HepG2 (cell line): ENCODE results near the gene CD9. TPM values are rescaled to one million over a fixed set of nuclear protein-coding genes. Genes with fewer than 3 reads are reported as not detected.
A peak's percentile ranks its signal among the peaks of the same experiment; 100 is the strongest.

Experiments
- ARNT ChIP-seq: fragments of 450-650 bp; IDR thresholded peaks from 2 replicates; pipeline ENCODE4 v1.6.1; 2017
- DMAP1 ChIP-seq: IDR thresholded peaks from 2 replicates; pipeline ENCODE4 v1.6.1; 2016
- FOXK1 ChIP-seq: sonication (generic); formaldehyde crosslinking; IDR thresholded peaks from 2 replicates; pipeline ENCODE4 v1.4.0; 2020; ENCODE audit warnings: low read depth, missing genetic modification reagents, borderline replicate concordance
- GTF2F1 ChIP-seq: fragments of 150-350 bp; IDR thresholded peaks from 2 replicates; pipeline ENCODE4 v1.6.1; 2014; ENCODE audit warnings: low read length
- HNF4G ChIP-seq, 2 experiments: sonication (generic) in 1 of 2; formaldehyde crosslinking in 1 of 2; IDR thresholded peaks; 2 replicates each; pipeline versions ENCODE4 v1.4.0 to v1.6.1; 2011 to 2020; ENCODE audit warnings: borderline replicate concordance in 2 of 2, low read depth in 2 of 2, mild to moderate bottlenecking in 2 of 2, low read length in 1 of 2, missing genetic modification reagents in 1 of 2, moderate library complexity in 1 of 2
- JUN ChIP-seq: sonication (generic); formaldehyde crosslinking; IDR thresholded peaks from 2 replicates; pipeline ENCODE4 v1.4.0; 2020; ENCODE audit warnings: mild to moderate bottlenecking, missing genetic modification reagents
- KLF16 ChIP-seq, 2 experiments: sonication (generic) in 1 of 2; formaldehyde crosslinking in 1 of 2; IDR thresholded peaks; 2 replicates each; pipeline versions ENCODE4 v1.6.1 to v1.8.0; 2016 to 2023; ENCODE audit warnings: missing genetic modification reagents in 2 of 2, missing compliant biosample characterization in 1 of 2
- MAFK ChIP-seq, 2 experiments: IDR thresholded peaks in 1 of 2; conservative IDR thresholded peaks in 1 of 2; 2 replicates each; pipeline ENCODE4 v1.6.1; 2011; ENCODE audit warnings: improper control_type of control experiment in 2 of 2, low read length in 2 of 2
- MATR3 ChIP-seq: sonication (generic); formaldehyde crosslinking; IDR thresholded peaks from 2 replicates; pipeline ENCODE4 v1.4.0; 2020; ENCODE audit warnings: missing genetic modification reagents
- MED8 ChIP-seq: sonication (generic); formaldehyde crosslinking; IDR thresholded peaks from 2 replicates; pipeline ENCODE4 v1.8.1; 2023; ENCODE audit warnings: mild to moderate bottlenecking, missing genetic modification reagents; ENCODE audit not compliant: insufficient replicate concordance
- RBM22 ChIP-seq: fragments of 200-400 bp; formaldehyde crosslinking; optimal IDR thresholded peaks from 2 replicates; pipeline ENCODE3; 2017; ENCODE audit warnings: mild to moderate bottlenecking, low read length, moderate library complexity
- RXRA ChIP-seq: sonication (generic); formaldehyde crosslinking; IDR thresholded peaks from 2 replicates; pipeline ENCODE4 v1.5.1; 2020; ENCODE audit warnings: missing genetic modification reagents
- UBTF ChIP-seq: sonication (generic); formaldehyde crosslinking; IDR thresholded peaks from 2 replicates; pipeline ENCODE4 v1.4.0; 2020; ENCODE audit warnings: mild to moderate bottlenecking, missing genetic modification reagents
- ZFAT ChIP-seq: sonication (generic); formaldehyde crosslinking; conservative IDR thresholded peaks from 2 replicates; pipeline ENCODE4 v1.8.1; 2023; ENCODE audit warnings: missing genetic modification reagents, inconsistent platforms
- ZFP82 ChIP-seq: sonication (generic); formaldehyde crosslinking; IDR thresholded peaks from 2 replicates; pipeline ENCODE4 v1.5.1; 2020; ENCODE audit warnings: mild to moderate bottlenecking, missing genetic modification reagents, borderline replicate concordance
- ZNF160 ChIP-seq: sonication (generic); formaldehyde crosslinking; IDR thresholded peaks from 2 replicates; pipeline ENCODE4 v1.8.0; 2022; ENCODE audit warnings: mild to moderate bottlenecking, inconsistent platforms, missing genetic modification reagents
- ZNF232 ChIP-seq: sonication (generic); formaldehyde crosslinking; IDR thresholded peaks from 2 replicates; pipeline ENCODE4 v1.4.0; 2020; ENCODE audit warnings: missing genetic modification reagents, borderline replicate concordance
- ZNF263 ChIP-seq: sonication (generic); formaldehyde crosslinking; IDR thresholded peaks from 2 replicates; pipeline ENCODE4 v1.4.0; 2020; ENCODE audit warnings: missing genetic modification reagents
- ZNF331 ChIP-seq: sonication (generic); formaldehyde crosslinking; IDR thresholded peaks from 2 replicates; pipeline ENCODE4 v1.4.0; 2020; ENCODE audit warnings: missing genetic modification reagents
- ZNF337 ChIP-seq: sonication (generic); formaldehyde crosslinking; IDR thresholded peaks from 2 replicates; pipeline ENCODE4 v1.5.1; 2020; ENCODE audit warnings: missing genetic modification reagents, low read depth, mild to moderate bottlenecking, borderline replicate concordance
- ZNF530 ChIP-seq: sonication (generic); formaldehyde crosslinking; IDR thresholded peaks from 2 replicates; pipeline ENCODE4 v1.5.0; 2020; ENCODE audit warnings: low read depth, mild to moderate bottlenecking, missing genetic modification reagents
- polyA plus RNA-seq, 8 experiments: library from polyadenylated mRNA; depleted of rRNA in 3 of 8; stranded (reverse) in 7 of 8; unstranded in 1 of 8; fragments of >200 nt; fragmentation: Illumina TruSeq in 4 of 8; extraction: Trizol in 4 of 8; gene quantifications; 2 replicates each; pipeline versions ENCODE4 v1.2.1 to v1.2.3, GENCODE V29; 2011 to 2016; ENCODE audit warnings: low read depth in 4 of 8, missing spikeins in 1 of 8, mixed read lengths in 1 of 8; ENCODE audit not compliant: insufficient read depth in 1 of 8
- total RNA-seq, 5 experiments: library from RNA; depleted of rRNA; stranded (reverse); fragments of >200 nt; fragmentation: Illumina TruSeq; extraction: Trizol; gene quantifications; 2 replicates each; pipeline ENCODE4 v1.2.3, GENCODE V29; 2016; ENCODE audit warnings: low read depth in 1 of 5
- TF ChIP-seq, protein P1 (sequence below): sonication (generic); formaldehyde crosslinking; IDR thresholded peaks from 2 replicates; pipeline ENCODE4 v1.4.0; 2020; ENCODE audit warnings: missing genetic modification reagents; ENCODE audit errors: not compliant biosample characterization
- TF ChIP-seq, protein P2 (sequence below): sonication (generic); formaldehyde crosslinking; IDR thresholded peaks from 2 replicates; pipeline ENCODE4 v1.4.0; 2020; ENCODE audit warnings: mild to moderate bottlenecking, missing genetic modification reagents
- TF ChIP-seq, protein P3 (sequence below): sonication (generic); formaldehyde crosslinking; IDR thresholded peaks from 2 replicates; pipeline ENCODE4 v1.4.0; 2020; ENCODE audit warnings: missing genetic modification reagents

CD9 gene
- total and polyA plus RNA-seq, 2 of the 13 experiments (the other 11 are each of a cell fraction or from before 2014, with no cell fraction given): 5.8 to 38.3 TPM

DNA sequence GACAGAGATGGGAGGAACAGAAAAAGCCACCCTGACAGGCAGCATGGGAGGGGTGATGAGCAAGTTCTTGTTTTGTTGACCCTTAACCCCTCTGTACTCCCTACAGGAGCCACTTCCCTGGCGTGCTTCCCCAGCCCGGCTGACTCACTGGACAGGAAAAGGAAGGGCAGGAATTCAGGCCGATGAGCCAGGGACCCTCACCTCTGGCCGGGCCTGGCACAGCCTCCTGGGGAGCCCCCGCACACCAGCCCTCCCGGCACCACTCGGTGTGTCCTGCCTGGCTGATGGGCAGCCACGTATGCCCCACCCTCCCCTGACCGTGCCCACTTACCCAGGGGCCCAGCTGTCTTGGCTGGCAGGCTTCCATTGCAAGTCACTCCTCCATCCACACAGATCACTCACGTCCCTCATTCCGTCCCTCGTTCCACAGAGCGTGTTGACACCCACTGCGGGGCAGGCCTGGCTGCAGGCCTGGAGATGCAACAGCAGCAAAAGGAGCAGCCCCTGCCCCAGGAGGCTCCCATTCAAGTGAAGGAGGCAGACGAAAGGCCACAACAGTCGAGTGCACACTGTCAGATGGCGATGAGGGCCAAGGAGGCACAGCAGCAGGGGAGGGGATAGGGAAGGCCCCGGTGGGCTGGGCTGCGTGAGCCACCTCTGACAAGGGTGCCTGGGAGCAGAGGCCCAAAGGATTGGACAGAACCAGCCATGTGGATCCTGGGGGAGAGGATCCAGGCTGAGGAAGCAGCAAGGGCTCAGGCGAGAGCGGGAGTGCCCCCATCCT, 19.7 kb upstream of the CD9 start (continued):
- no peak for TF ChIP-seq ZFP82
- TF ChIP-seq UBTF (CRISPR knock-in tag): peak; percentile 68
- TF ChIP-seq ZFAT: no peak
- TF ChIP-seq RBM22: no peak
- TF ChIP-seq GTF2F1: no peak
- TF ChIP-seq, protein P1, sequence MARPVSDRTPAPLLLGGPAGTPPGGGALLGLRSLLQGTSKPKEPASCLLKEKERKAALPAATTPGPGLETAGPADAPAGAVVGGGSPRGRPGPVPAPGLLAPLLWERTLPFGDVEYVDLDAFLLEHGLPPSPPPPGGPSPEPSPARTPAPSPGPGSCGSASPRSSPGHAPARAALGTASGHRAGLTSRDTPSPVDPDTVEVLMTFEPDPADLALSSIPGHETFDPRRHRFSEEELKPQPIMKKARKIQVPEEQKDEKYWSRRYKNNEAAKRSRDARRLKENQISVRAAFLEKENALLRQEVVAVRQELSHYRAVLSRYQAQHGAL: no peak
- no peak for TF ChIP-seq ZNF530
- TF ChIP-seq MATR3 (CRISPR knock-in tag): 0 out of 2 replicates have a peak, but pooled peaks have one; percentile 50
- no peak for TF ChIP-seq MED8 (CRISPR knock-in tag)
- TF ChIP-seq ZNF160 (CRISPR knock-in tag): 0 out of 2 replicates have a peak, but pooled peaks have one; percentile 29
- TF ChIP-seq DMAP1 (CRISPR knock-in tag): 0 out of 2 replicates have a peak, but pooled peaks have one; percentile 33
- no peak for TF ChIP-seq RXRA (CRISPR knock-in tag)
- no peak for TF ChIP-seq JUN (CRISPR knock-in tag)
- TF ChIP-seq ZNF232 (CRISPR knock-in tag): 0 out of 2 replicates have a peak, but pooled peaks have one; percentile 14
- 0 out of 2 replicates have a peak, but pooled peaks have one; percentile 21 for TF ChIP-seq ZNF331 (CRISPR knock-in tag)
- TF ChIP-seq, protein P2, sequence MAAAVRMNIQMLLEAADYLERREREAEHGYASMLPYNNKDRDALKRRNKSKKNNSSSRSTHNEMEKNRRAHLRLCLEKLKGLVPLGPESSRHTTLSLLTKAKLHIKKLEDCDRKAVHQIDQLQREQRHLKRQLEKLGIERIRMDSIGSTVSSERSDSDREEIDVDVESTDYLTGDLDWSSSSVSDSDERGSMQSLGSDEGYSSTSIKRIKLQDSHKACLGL: 0 out of 2 replicates have a peak, but pooled peaks have one; percentile 38
- no peak for TF ChIP-seq KLF16 (CRISPR knock-in tag; IDR thresholded peaks at IDR 0.05)
- peak; percentile 22; the same call in 1 of the 2 replicates for TF ChIP-seq FOXK1 (CRISPR knock-in tag)
- TF ChIP-seq HNF4G (IDR thresholded peaks at IDR 0.05; ENCODE audit: borderline replicate concordance, low read depth, low read length): no peak
- TF ChIP-seq HNF4G (CRISPR knock-in tag; IDR thresholded peaks at IDR 0.05; ENCODE audit: borderline replicate concordance, low read depth): peak; percentile 34; the same call in 1 of the 2 replicates
- TF ChIP-seq, protein P3, sequence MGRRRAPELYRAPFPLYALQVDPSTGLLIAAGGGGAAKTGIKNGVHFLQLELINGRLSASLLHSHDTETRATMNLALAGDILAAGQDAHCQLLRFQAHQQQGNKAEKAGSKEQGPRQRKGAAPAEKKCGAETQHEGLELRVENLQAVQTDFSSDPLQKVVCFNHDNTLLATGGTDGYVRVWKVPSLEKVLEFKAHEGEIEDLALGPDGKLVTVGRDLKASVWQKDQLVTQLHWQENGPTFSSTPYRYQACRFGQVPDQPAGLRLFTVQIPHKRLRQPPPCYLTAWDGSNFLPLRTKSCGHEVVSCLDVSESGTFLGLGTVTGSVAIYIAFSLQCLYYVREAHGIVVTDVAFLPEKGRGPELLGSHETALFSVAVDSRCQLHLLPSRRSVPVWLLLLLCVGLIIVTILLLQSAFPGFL: no peak
- TF ChIP-seq ZNF263: peak; percentile 35; the same call in 1 of the 2 replicates
- no peak for TF ChIP-seq ARNT
- no peak for TF ChIP-seq MAFK (conservative IDR thresholded peaks at IDR 0.05 in 1 of 2, IDR thresholded peaks at IDR 0.05 in 1 of 2; ENCODE audit: low read length in 2 of 2)
- no peak for TF ChIP-seq ZNF337 (CRISPR knock-in tag)
